OCI-LY7 (cell line): Measurements from ENCODE around the gene MRPL36. TPM values are rescaled to one million over a fixed set of nuclear protein-coding genes. Genes with fewer than 3 reads are reported as not detected.

ENCODE experiments used
- BruUV-seq: library from RNA; stranded (reverse); fragments of 400-500 nt; replicated peaks from 2 replicates; lab custom pipeline; 2021; lab: Mats Ljungman, UMichigan
- CTCF ChIA-PET: fragments of 300-600 bp; sonication (Branson Sonifier 250); formaldehyde crosslinking; loops from one replicate; lab custom pipeline; 2022; ENCODE audit warnings: antibody characterized with exemption; ENCODE audit not compliant: unreplicated experiment; lab: Charles Lee
- POLR2A ChIA-PET: fragments of 300-600 bp; sonication (Branson Sonifier 250); formaldehyde crosslinking; loops from one replicate; lab custom pipeline; 2022; ENCODE audit warnings: antibody characterized with exemption; lab: Charles Lee
- DNase-seq: peaks from one replicate; pipeline ENCODE4 v3.0.0-alpha.2; 2015; ENCODE audit warnings: low spot score
- H2AFZ ChIP-seq: fragments of 200-600 bp; sonication (generic), shearing (Covaris generic); 2 replicates; pipeline ENCODE4 v1.6.1; 2014; ENCODE audit warnings: mild to moderate bottlenecking, antibody characterized with exemption, low read length, moderate library complexity
- H3K27ac ChIP-seq: fragments of 200-600 bp; sonication (generic); 2 replicates; pipeline ENCODE4 v1.5.1; 2014; ENCODE audit warnings: mixed run types, low read depth, mild to moderate bottlenecking, moderate library complexity, low read length, inconsistent platforms; ENCODE audit not compliant: poor library complexity, severe bottlenecking
- H3K36me3 ChIP-seq: fragments of 200-600 bp; sonication (generic); 2 replicates; pipeline ENCODE4 v1.6.1; 2014; ENCODE audit warnings: mild to moderate bottlenecking, antibody characterized with exemption, low read length, moderate library complexity, mixed read lengths; ENCODE audit not compliant: insufficient read depth
- H3K4me1 ChIP-seq: fragments of 200-600 bp; sonication (generic); 2 replicates; pipeline ENCODE4 v1.5.1; 2014; ENCODE audit warnings: mild to moderate bottlenecking, low read length; ENCODE audit not compliant: insufficient read depth, poor library complexity, severe bottlenecking
- H3K4me2 ChIP-seq: fragments of 200-600 bp; sonication (generic); 2 replicates; pipeline ENCODE4 v1.6.1; 2014; ENCODE audit warnings: mild to moderate bottlenecking, low read length
- H3K4me3 ChIP-seq: fragments of 200-600 bp; sonication (generic); 2 replicates; pipeline ENCODE4 v1.5.1; 2014; ENCODE audit warnings: mild to moderate bottlenecking, low read depth, low read length; ENCODE audit not compliant: poor library complexity, severe bottlenecking
- H3K79me2 ChIP-seq: fragments of 200-600 bp; sonication (generic); 2 replicates; pipeline ENCODE4 v1.6.1; 2016; ENCODE audit warnings: low read depth, mild to moderate bottlenecking, low read length, moderate library complexity, mixed read lengths; ENCODE audit not compliant: insufficient read depth
- H3K9me2 ChIP-seq: fragments of 200-600 bp; sonication (generic); 2 replicates; pipeline ENCODE4 v1.6.1; 2016; ENCODE audit warnings: mild to moderate bottlenecking, low read length, mixed read lengths; ENCODE audit not compliant: insufficient read depth
- H3K9me3 ChIP-seq: fragments of 200-600 bp; sonication (generic); 2 replicates; pipeline ENCODE4 v1.6.1; 2014; ENCODE audit warnings: mild to moderate bottlenecking, mixed run types, low read length, mixed read lengths
- H4K20me1 ChIP-seq: fragments of 200-600 bp; sonication (generic); 2 replicates; pipeline ENCODE4 v1.6.1; 2014; ENCODE audit warnings: mild to moderate bottlenecking, antibody characterized with exemption, low read length, moderate library complexity, mixed read lengths; ENCODE audit not compliant: insufficient read depth
- CTCF ChIP-seq: fragments of 200-600 bp; sonication (generic); conservative IDR thresholded peaks from 2 replicates; pipeline ENCODE4 v1.5.1; 2014; ENCODE audit warnings: mild to moderate bottlenecking, antibody characterized with exemption, low read length, moderate library complexity, mixed read lengths
- EZH2phosphoT487 ChIP-seq: fragments of 200-600 bp; sonication (generic); IDR thresholded peaks from 2 replicates; pipeline ENCODE4 v1.6.1; 2018; ENCODE audit warnings: low read depth, borderline replicate concordance, mild to moderate bottlenecking, mixed run types, antibody characterized with exemption, low read length, moderate library complexity, mixed read lengths
- intact Hi-C: fragments of 100-400 bp; cut with micrococcal nuclease; formaldehyde crosslinking; loops from one replicate; pipeline ENCODE4 v1.10.0; 2022; ENCODE audit not compliant: unreplicated experiment
- total RNA-seq, 2 experiments: library from RNA; depleted of rRNA in 1 of 2; stranded (reverse); fragments of >200 nt in 1 of 2; shearing (Covaris generic) in 1 of 2; gene quantifications; 2 replicates each; pipeline ENCODE4 v1.2.3, GENCODE V29; 2014 to 2022

The MRPL36 gene
- total RNA-seq, 2 experiments from 2014 or later = 91.7 to 93.8 TPM

DNA sequence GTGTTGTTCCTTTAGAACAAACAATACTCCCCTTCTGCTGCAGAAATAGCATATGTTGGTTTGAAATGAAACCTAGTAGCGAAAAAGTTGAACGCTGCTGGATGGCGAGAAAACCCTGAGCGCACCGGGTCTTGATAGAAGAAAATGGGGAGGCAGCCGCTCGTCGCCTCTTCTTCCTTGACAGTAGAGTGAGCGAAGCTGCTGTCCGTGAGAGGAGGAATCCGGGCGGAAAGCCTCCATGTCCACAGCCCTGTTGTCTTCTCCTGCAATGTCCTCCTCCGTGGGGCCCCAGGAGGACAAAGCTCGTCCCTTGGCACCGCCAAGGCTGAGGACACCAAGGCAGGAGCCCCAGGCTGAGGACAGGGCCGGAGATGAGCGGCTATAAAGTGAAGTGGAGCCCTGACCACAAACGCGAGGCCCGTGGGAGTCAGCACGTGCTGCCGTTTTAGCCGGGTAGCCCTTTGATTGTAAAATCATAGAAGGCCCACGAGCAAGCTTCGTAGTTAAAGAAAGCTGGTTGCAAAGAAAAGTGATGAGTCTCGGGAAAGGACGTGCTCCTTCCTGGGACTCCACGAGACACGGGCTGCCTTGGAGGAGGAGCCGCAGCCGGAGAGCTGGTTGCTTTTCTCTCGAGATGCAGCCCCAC lies 35.6 kb downstream of the MRPL36 start:
- POLR2A ChIA-PET = interaction anchor here (0.8 to 1.3 kb wide), 2 partner anchors 9 to 36 kb away, joined by 3 read pairs; no protein-coding TSS in a partner anchor

GRCh38 chr5:1763548-1763911 lies 36.1 kb downstream of the MRPL36 start:
- intact Hi-C loops = loop anchor here (1.0 to 10.0 kb wide), 3 partner anchors 111 to 391 kb away; no protein-coding TSS in a partner anchor
- peak; percentile 48 for DNase-seq
- no peaks in the 10 kb centered on the region for H4K20me1 ChIP-seq
- H3K4me3 ChIP-seq = no peak overlapping the region
- ChIA-PET CTCF (interaction anchor here (0.6 to 1.2 kb wide), 3 partner anchors 25 to 253 kb away, joined by 3 read pairs; partner anchors contain the start of gene MRPL36), POLR2A (interaction anchor here (1.3 kb wide), 1 partner anchor 10 kb away, joined by 3 read pairs; no protein-coding TSS in a partner anchor)
- no peaks in the 10 kb centered on the region for H3K79me2 ChIP-seq
- no peaks in the 10 kb centered on the region for H3K9me3 ChIP-seq
- no peaks in the 10 kb centered on the region for H3K36me3 ChIP-seq
- H3K4me2 ChIP-seq = no peak overlapping the region
- TF ChIP-seq CTCF (peak; percentile 81), EZH2phosphoT487 (no peak)
- no TSS peak for BruUV-seq
- no peaks in the 10 kb centered on the region for H3K9me2 ChIP-seq
- H3K27ac ChIP-seq = no peak overlapping the region
- H3K4me1 ChIP-seq = peaks cover 21% of the 10 kb centered on the region
- H2AFZ ChIP-seq = no peak overlapping the region

More for the DNA sequence above, 35.6 kb downstream of the MRPL36 start:
- Histone ChIP-seq H3K79me2 (no peaks in the 10 kb centered on the region), H3K27ac (no peak overlapping the region), H3K4me1 (peaks cover 21% of the 10 kb centered on the region), H3K9me3 (no peaks in the 10 kb centered on the region), H3K36me3 (no peaks in the 10 kb centered on the region), H3K4me3 (no peak overlapping the region), H4K20me1 (no peaks in the 10 kb centered on the region), H3K4me2 (peak overlapping the region; percentile 58), H2AFZ (peak overlapping the region; percentile 4; the same call in 1 of the 2 replicates), H3K9me2 (no peaks in the 10 kb centered on the region)
- DNase-seq = no peak
- no TSS peak for BruUV-seq
- CTCF ChIA-PET = interaction anchor here (0.6 to 1.2 kb wide), 3 partner anchors 26 to 35 kb away, joined by 3 read pairs; partner anchors contain the start of gene MRPL36
- TF ChIP-seq EZH2phosphoT487 (no peak), CTCF (peak; percentile 3; the same call in 1 of the 2 replicates)
- intact Hi-C loops = loop anchor here (1.0 to 10.0 kb wide), 4 partner anchors 111 to 391 kb away; no protein-coding TSS in a partner anchor
